Neuronal stem cell (in vitro differentiated cells): ENCODE data around the gene NME7.

ENCODE experiments used
- DNase-seq: peaks from one replicate; pipeline ENCODE4 v3.0.0-alpha.2; 2013; ENCODE audit warnings: low spot score
- H2AFZ ChIP-seq: one replicate; pipeline ENCODE4 v1.6.1; 2013; ENCODE audit warnings: mild to moderate bottlenecking, low read length, inconsistent platforms
- H2AK5ac ChIP-seq: 2 replicates; pipeline ENCODE4 v1.6.1; 2013; ENCODE audit warnings: low read depth, mild to moderate bottlenecking, inconsistent platforms, low read length, moderate library complexity, mixed read lengths
- H2BK120ac ChIP-seq: 2 replicates; pipeline ENCODE4 v1.6.1; 2013; ENCODE audit warnings: low read depth, mild to moderate bottlenecking, inconsistent platforms, low read length, moderate library complexity, mixed read lengths
- H2BK12ac ChIP-seq: one replicate; pipeline ENCODE4 v1.6.1; 2013; ENCODE audit warnings: low read length, inconsistent platforms
- H2BK15ac ChIP-seq: 2 replicates; pipeline ENCODE4 v1.6.1; 2013; ENCODE audit warnings: mild to moderate bottlenecking, low read length, inconsistent platforms, mixed read lengths
- H2BK5ac ChIP-seq: one replicate; pipeline ENCODE4 v1.6.1; 2013; ENCODE audit warnings: inconsistent platforms, mild to moderate bottlenecking, low read length, moderate library complexity
- H3K14ac ChIP-seq: one replicate; pipeline ENCODE4 v1.6.1; 2013; ENCODE audit warnings: low read length, inconsistent platforms
- H3K18ac ChIP-seq: 2 replicates; pipeline ENCODE4 v1.6.1; 2013; ENCODE audit warnings: low read length, inconsistent platforms
- H3K23ac ChIP-seq: 2 replicates; pipeline ENCODE4 v1.6.1; 2013; ENCODE audit warnings: low read depth, mild to moderate bottlenecking, mixed read lengths, low read length, inconsistent platforms; ENCODE audit not compliant: poor library complexity
- H3K27ac ChIP-seq: replicated peaks from 3 replicates; pipeline ENCODE4 v1.5.1; 2013; ENCODE audit warnings: low read length, inconsistent platforms
- H3K27me3 ChIP-seq, 3 experiments: 2 replicates each; pipeline ENCODE4 v1.6.1; 2013; ENCODE audit warnings: low read length in 3 of 3, mild to moderate bottlenecking in 2 of 3, inconsistent platforms in 1 of 3, low read depth in 1 of 3, mixed read lengths in 1 of 3, moderate library complexity in 1 of 3; ENCODE audit not compliant: control insufficient read depth in 3 of 3, insufficient read depth in 3 of 3
- H3K36me3 ChIP-seq, 2 donors: replicated peaks in 1 of 2; 2 replicates each; pipeline ENCODE4 v1.6.1; 2013; ENCODE audit warnings: low read length in 2 of 2; ENCODE audit not compliant: control insufficient read depth in 2 of 2, insufficient read depth in 2 of 2
- H3K4ac ChIP-seq: 2 replicates; pipeline ENCODE4 v1.6.1; 2013; ENCODE audit warnings: inconsistent platforms, mild to moderate bottlenecking, low read length, moderate library complexity
- H3K4me1 ChIP-seq, 2 donors: 1 replicate in 1 of 2; 2 replicates in 1 of 2; pipeline ENCODE4 v1.6.1; 2013; ENCODE audit warnings: low read length in 2 of 2, low read depth in 1 of 2; ENCODE audit not compliant: control insufficient read depth in 2 of 2, insufficient read depth in 1 of 2
- H3K4me2 ChIP-seq: one replicate; pipeline ENCODE4 v1.6.1; 2013; ENCODE audit warnings: mild to moderate bottlenecking, low read length, inconsistent platforms; ENCODE audit not compliant: insufficient read depth, poor library complexity, severe bottlenecking
- H3K4me3 ChIP-seq, 2 donors: 2 replicates each; pipeline ENCODE4 v1.5.1; 2013; ENCODE audit warnings: low read length in 2 of 2, mild to moderate bottlenecking in 2 of 2, inconsistent platforms in 1 of 2, moderate library complexity in 1 of 2
- H3K79me1 ChIP-seq: one replicate; pipeline ENCODE4 v1.6.1; 2013; ENCODE audit warnings: low read depth, mild to moderate bottlenecking, inconsistent platforms, low read length, moderate library complexity
- H3K9ac ChIP-seq: one replicate; pipeline ENCODE4 v1.6.1; 2013; ENCODE audit warnings: mild to moderate bottlenecking, low read depth, low read length, inconsistent platforms; ENCODE audit not compliant: poor library complexity
- H3K9me3 ChIP-seq, 2 donors: replicated peaks in 1 of 2; 2 replicates each; pipeline versions ENCODE3 to v1.6.1; 2013; ENCODE audit warnings: low read length in 2 of 2, mild to moderate bottlenecking in 2 of 2, inconsistent platforms in 1 of 2, low read depth in 1 of 2, mixed read lengths in 1 of 2, moderate library complexity in 1 of 2; ENCODE audit not compliant: control insufficient read depth in 2 of 2, insufficient read depth in 1 of 2
- H4K8ac ChIP-seq: one replicate; pipeline ENCODE4 v1.6.1; 2013; ENCODE audit warnings: low read depth, mild to moderate bottlenecking, inconsistent platforms, low read length, moderate library complexity
- H4K91ac ChIP-seq: one replicate; pipeline ENCODE4 v1.6.1; 2013; ENCODE audit warnings: low read length, low read depth, mild to moderate bottlenecking, inconsistent platforms; ENCODE audit not compliant: poor library complexity
- WGBS, 2 donors: extraction: QIAGEN DNeasy Blood & Tissue Kit; methylation state at CpG; one replicate each; pipeline ENCODE4 v1.1.7; 2013; ENCODE audit warnings: missing lambda C conversion rate in 2 of 2, mixed read lengths in 1 of 2; ENCODE audit not compliant: insufficient read length in 2 of 2, insufficient replicate concordance in 1 of 2; ENCODE audit errors: extremely low coverage in 2 of 2; 5-methylcytosine and 5-hydroxymethylcytosine counted together

NME7 gene

GRCh38 chr1:169300854-169301253 is 66.7 kb downstream of the NME7 start:
- Histone ChIP-seq H4K91ac (no peak overlapping the region), H3K9me3 (no peaks in the 10 kb centered on the region), H2BK120ac (no peak overlapping the region), H4K8ac (no peak overlapping the region), H3K27ac (no peak overlapping the region), H3K36me3 (peaks cover 2 to 14% of the 10 kb centered on the region in 2 donors), H3K4me3 (no peak overlapping the region), H2BK5ac (no peak overlapping the region), H2BK12ac (no peak overlapping the region), H3K18ac (no peak overlapping the region), H3K14ac (no peak overlapping the region), H3K79me1 (no peaks in the 10 kb centered on the region), H2BK15ac (no peak overlapping the region), H3K27me3 (no peaks in the 10 kb centered on the region), H2AFZ (no peak overlapping the region), H3K4me2 (no peak overlapping the region), H3K4me1 (no peaks in the 10 kb centered on the region), H2AK5ac (no peak overlapping the region), H3K4ac (no peak overlapping the region), H3K23ac (no peak overlapping the region), H3K9ac (no peak overlapping the region)
- WGBS, 2 donors, result no CpG with 5 or more reads among the region's 3 CpGs
- no peak for DNase-seq

GRCh38 chr1:169298441-169298840 is 69.2 kb downstream of the NME7 start:
- H3K4ac ChIP-seq, result no peak overlapping the region
- no peak overlapping the region for H3K27ac ChIP-seq
- H3K23ac ChIP-seq, result no peak overlapping the region
- H2BK15ac ChIP-seq, result no peak overlapping the region
- no peak overlapping the region for H3K14ac ChIP-seq
- no peaks in the 10 kb centered on the region for H3K9me3 ChIP-seq
- H3K4me1 ChIP-seq, result no peaks in the 10 kb centered on the region
- H3K4me3 ChIP-seq, result no peak overlapping the region
- H2AK5ac ChIP-seq, result no peak overlapping the region
- no CpG with 5 or more reads among the region's 4 CpGs for WGBS, 2 donors
- no peak overlapping the region for H2BK120ac ChIP-seq
- no peak overlapping the region for H4K8ac ChIP-seq
- H3K18ac ChIP-seq, result no peak overlapping the region
- no peak overlapping the region for H2BK5ac ChIP-seq
- H3K9ac ChIP-seq, result no peak overlapping the region
- H3K79me1 ChIP-seq, result no peaks in the 10 kb centered on the region
- no peaks in the 10 kb centered on the region for H3K27me3 ChIP-seq
- H2BK12ac ChIP-seq, result no peak overlapping the region
- H3K4me2 ChIP-seq, result no peak overlapping the region
- H2AFZ ChIP-seq, result no peak overlapping the region
- no peak overlapping the region for H4K91ac ChIP-seq
- H3K36me3 ChIP-seq, result peaks cover 0 to 11% of the 10 kb centered on the region in 2 donors
- no peak for DNase-seq

- WGBS, 2 donors, result 100% methylated on average over 1 of the region's 2 CpGs
- Histone ChIP-seq H2BK5ac (no peak overlapping the region), H3K4ac (no peak overlapping the region)
Observed at GRCh38 chr1:169295846-169296245, 71.8 kb downstream of the NME7 start.

GRCh38 chr1:169295425-169295824 is 72.2 kb downstream of the NME7 start:
- H3K27me3 ChIP-seq, result no peaks in the 10 kb centered on the region
- WGBS, 2 donors, result no CpG with 5 or more reads among the region's 1 CpG
- no peak overlapping the region for H2AFZ ChIP-seq
- no peak overlapping the region for H3K4me2 ChIP-seq
- no peak overlapping the region for H3K14ac ChIP-seq
- peaks cover 0 to 3% of the 10 kb centered on the region in 2 donors for H3K36me3 ChIP-seq
- H3K79me1 ChIP-seq, result no peaks in the 10 kb centered on the region
- no peak overlapping the region for H3K9ac ChIP-seq
- no peak overlapping the region for H2AK5ac ChIP-seq
- no peak overlapping the region for H3K27ac ChIP-seq
- no peak overlapping the region for H2BK15ac ChIP-seq
- no peak overlapping the region for H3K4ac ChIP-seq
- no peak overlapping the region for H3K18ac ChIP-seq
- H3K4me1 ChIP-seq, result no peaks in the 10 kb centered on the region
- H2BK120ac ChIP-seq, result no peak overlapping the region
- no peak for DNase-seq
- no peak overlapping the region for H3K4me3 ChIP-seq
- H2BK12ac ChIP-seq, result no peak overlapping the region
- H3K9me3 ChIP-seq, result no peaks in the 10 kb centered on the region
- H4K91ac ChIP-seq, result no peak overlapping the region
- no peak overlapping the region for H4K8ac ChIP-seq
- H3K23ac ChIP-seq, result no peak overlapping the region
- H2BK5ac ChIP-seq, result no peak overlapping the region

More at GRCh38 chr1:169295846-169296245, 71.8 kb downstream of the NME7 start:
- Histone ChIP-seq H2BK15ac (no peak overlapping the region), H3K18ac (no peak overlapping the region), H2BK12ac (no peak overlapping the region), H3K36me3 (peaks cover 0 to 3% of the 10 kb centered on the region in 2 donors), H3K14ac (no peak overlapping the region), H4K8ac (no peak overlapping the region), H3K23ac (no peak overlapping the region), H4K91ac (no peak overlapping the region), H3K27ac (no peak overlapping the region), H2AK5ac (no peak overlapping the region), H3K79me1 (no peaks in the 10 kb centered on the region), H3K4me2 (no peak overlapping the region), H2AFZ (no peak overlapping the region), H3K9me3 (no peaks in the 10 kb centered on the region), H2BK120ac (no peak overlapping the region), H3K4me3 (no peak overlapping the region), H3K9ac (no peak overlapping the region), H3K4me1 (no peaks in the 10 kb centered on the region), H3K27me3 (no peaks in the 10 kb centered on the region)
- DNase-seq, result no peak
